Astrocyte (in vitro differentiated cells and primary cell): ENCODE results near the gene FCN3. TPM values are rescaled to one million over a fixed set of nuclear protein-coding genes. Genes with fewer than 3 reads are reported as not detected.

Experiments
- DNase-seq: peaks from one replicate; pipeline ENCODE4 v3.0.0-alpha.2; 2010; ENCODE audit warnings: low read depth
- FAIRE-seq: peaks from 2 replicates; lab custom pipeline; 2011; peaks lifted over from hg19 to GRCh38; lab: Jason Lieb, UNC
- H2AFZ ChIP-seq: 2 replicates; pipeline ENCODE4 v1.6.0; 2012; ENCODE audit warnings: low read depth, low read length, inconsistent platforms
- H3K27ac ChIP-seq: 2 replicates; pipeline ENCODE4 v1.5.1; 2011; ENCODE audit warnings: low read depth, low read length, inconsistent platforms
- H3K27me3 ChIP-seq: 2 replicates; pipeline ENCODE4 v1.6.0; 2011; ENCODE audit warnings: low read length, inconsistent platforms; ENCODE audit not compliant: insufficient read depth
- H3K36me3 ChIP-seq: 2 replicates; pipeline ENCODE4 v1.5.1; 2011; ENCODE audit warnings: low read length, inconsistent platforms; ENCODE audit not compliant: insufficient read depth
- H3K4me1 ChIP-seq: 2 replicates; pipeline ENCODE4 v1.5.1; 2011; ENCODE audit warnings: low read length, inconsistent platforms; ENCODE audit not compliant: insufficient read depth
- H3K4me2 ChIP-seq: 2 replicates; pipeline ENCODE4 v1.6.0; 2012; ENCODE audit warnings: low read length, inconsistent platforms
- H3K4me3 ChIP-seq: 2 replicates; pipeline ENCODE4 v1.5.1; 2011; ENCODE audit warnings: low read depth, mild to moderate bottlenecking, low read length, inconsistent platforms; ENCODE audit not compliant: insufficient read depth
- H3K79me2 ChIP-seq: 2 replicates; pipeline ENCODE4 v1.6.0; 2012; ENCODE audit warnings: mild to moderate bottlenecking, low read length, inconsistent platforms; ENCODE audit not compliant: insufficient read depth
- H3K9ac ChIP-seq: 2 replicates; pipeline ENCODE4 v1.6.0; 2012; ENCODE audit warnings: mild to moderate bottlenecking, low read length, inconsistent platforms
- H3K9me3 ChIP-seq: 2 replicates; pipeline ENCODE4 v1.5.1; 2012; ENCODE audit warnings: low read depth, mild to moderate bottlenecking, low read length, inconsistent platforms; ENCODE audit not compliant: insufficient read depth
- H4K20me1 ChIP-seq: 2 replicates; pipeline ENCODE4 v1.6.0; 2012; ENCODE audit warnings: low read length, inconsistent platforms; ENCODE audit not compliant: insufficient read depth
- H3K27ac Mint-ChIP-seq: one replicate; pipeline ENCODE4 v1.8.0; 2021; ENCODE audit warnings: mild to moderate bottlenecking, mixed read lengths; ENCODE audit not compliant: unreplicated experiment
- H3K27me3 Mint-ChIP-seq: one replicate; pipeline ENCODE4 v1.8.0; 2021; ENCODE audit warnings: low read depth, mixed read lengths; ENCODE audit not compliant: unreplicated experiment
- H3K36me3 Mint-ChIP-seq: one replicate; pipeline ENCODE4 v1.8.0; 2021; ENCODE audit warnings: low read depth, mixed read lengths; ENCODE audit not compliant: unreplicated experiment
- H3K4me1 Mint-ChIP-seq: one replicate; pipeline ENCODE4 v1.8.0; 2021; ENCODE audit warnings: low read depth, mixed read lengths; ENCODE audit not compliant: unreplicated experiment
- H3K4me3 Mint-ChIP-seq: one replicate; pipeline ENCODE4 v1.8.0; 2021; ENCODE audit warnings: mild to moderate bottlenecking, moderate library complexity, mixed read lengths; ENCODE audit not compliant: unreplicated experiment
- H3K9me3 Mint-ChIP-seq: one replicate; pipeline ENCODE4 v1.8.0; 2021; ENCODE audit warnings: mild to moderate bottlenecking, mixed read lengths; ENCODE audit not compliant: unreplicated experiment
- EZH2 ChIP-seq: IDR thresholded peaks from 2 replicates; pipeline ENCODE4 v1.6.1; 2012; ENCODE audit warnings: mild to moderate bottlenecking, low read length, inconsistent platforms; ENCODE audit not compliant: insufficient read depth
- total RNA-seq: library from RNA; stranded (reverse); gene quantifications from 2 replicates; pipeline ENCODE4 v1.2.1, GENCODE V29; 2021
- TF ChIP-seq, protein P1 (sequence below): IDR thresholded peaks from 2 replicates; pipeline ENCODE4 v1.5.1; 2011; ENCODE audit warnings: low read depth, mild to moderate bottlenecking, inconsistent platforms, low read length, moderate library complexity; ENCODE audit not compliant: insufficient read depth

FCN3 gene
- total RNA-seq, 1 donor from 2014 or later, result not detected

- H3K4me1 Mint-ChIP-seq, result peaks cover 2% of the 10 kb centered on the region
- H3K27me3 Mint-ChIP-seq, result peaks cover 10% of the 10 kb centered on the region
- Histone ChIP-seq H3K4me1 (peaks cover 15% of the 10 kb centered on the region), H2AFZ (peak overlapping the region; percentile 93), H3K27me3 (no peaks in the 10 kb centered on the region), H3K9ac (peak overlapping the region; percentile 81), H4K20me1 (no peaks in the 10 kb centered on the region), H3K79me2 (no peaks in the 10 kb centered on the region), H3K9me3 (no peaks in the 10 kb centered on the region), H3K4me3 (peak overlapping the region; percentile 70), H3K4me2 (peak overlapping the region; percentile 98), H3K36me3 (no peaks in the 10 kb centered on the region), H3K27ac (peak overlapping the region; percentile 86)
- H3K4me3 Mint-ChIP-seq, result peak overlapping the region; percentile 95
- DNase-seq, result peak; percentile 75
- no peaks in the 10 kb centered on the region for H3K9me3 Mint-ChIP-seq
- peak overlapping the region; percentile 98 for H3K27ac Mint-ChIP-seq
- TF ChIP-seq, protein P1, sequence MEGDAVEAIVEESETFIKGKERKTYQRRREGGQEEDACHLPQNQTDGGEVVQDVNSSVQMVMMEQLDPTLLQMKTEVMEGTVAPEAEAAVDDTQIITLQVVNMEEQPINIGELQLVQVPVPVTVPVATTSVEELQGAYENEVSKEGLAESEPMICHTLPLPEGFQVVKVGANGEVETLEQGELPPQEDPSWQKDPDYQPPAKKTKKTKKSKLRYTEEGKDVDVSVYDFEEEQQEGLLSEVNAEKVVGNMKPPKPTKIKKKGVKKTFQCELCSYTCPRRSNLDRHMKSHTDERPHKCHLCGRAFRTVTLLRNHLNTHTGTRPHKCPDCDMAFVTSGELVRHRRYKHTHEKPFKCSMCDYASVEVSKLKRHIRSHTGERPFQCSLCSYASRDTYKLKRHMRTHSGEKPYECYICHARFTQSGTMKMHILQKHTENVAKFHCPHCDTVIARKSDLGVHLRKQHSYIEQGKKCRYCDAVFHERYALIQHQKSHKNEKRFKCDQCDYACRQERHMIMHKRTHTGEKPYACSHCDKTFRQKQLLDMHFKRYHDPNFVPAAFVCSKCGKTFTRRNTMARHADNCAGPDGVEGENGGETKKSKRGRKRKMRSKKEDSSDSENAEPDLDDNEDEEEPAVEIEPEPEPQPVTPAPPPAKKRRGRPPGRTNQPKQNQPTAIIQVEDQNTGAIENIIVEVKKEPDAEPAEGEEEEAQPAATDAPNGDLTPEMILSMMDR, result no peak
- TF ChIP-seq EZH2, result no peak
- peaks cover 16% of the 10 kb centered on the region for H3K36me3 Mint-ChIP-seq
- FAIRE-seq, result no peak
Measured at GRCh38 chr1:27365372-27366112, 9.1 kb downstream of the FCN3 start.

- H3K36me3 ChIP-seq, result no peaks in the 10 kb centered on the region
- TF ChIP-seq EZH2, result no peak
- TF ChIP-seq, protein P1, result no peak
- H3K4me2 ChIP-seq, result peak overlapping the region; percentile 98
- H3K27ac ChIP-seq, result peak overlapping the region; percentile 8
- H3K9me3 ChIP-seq, result no peaks in the 10 kb centered on the region
- peaks cover 18% of the 10 kb centered on the region for H3K36me3 Mint-ChIP-seq
- H4K20me1 ChIP-seq, result no peaks in the 10 kb centered on the region
- no peaks in the 10 kb centered on the region for H3K79me2 ChIP-seq
- peak overlapping the region; percentile 95 for H3K4me3 Mint-ChIP-seq
- H3K27ac Mint-ChIP-seq, result no peak overlapping the region
- H3K4me1 Mint-ChIP-seq, result peaks cover 2% of the 10 kb centered on the region
- no peaks in the 10 kb centered on the region for H3K9me3 Mint-ChIP-seq
- H3K4me3 ChIP-seq, result peak overlapping the region; percentile 70
- H3K27me3 ChIP-seq, result no peaks in the 10 kb centered on the region
- FAIRE-seq, result no peak
- H3K9ac ChIP-seq, result peak overlapping the region; percentile 81
- peaks cover 15% of the 10 kb centered on the region for H3K4me1 ChIP-seq
- H3K27me3 Mint-ChIP-seq, result peaks cover 13% of the 10 kb centered on the region
- DNase-seq, result no peak
- H2AFZ ChIP-seq, result peak overlapping the region; percentile 88
Measured at GRCh38 chr1:27364696-27365371, 9.8 kb downstream of the FCN3 start.
